ELR (cell line): ENCODE results near the gene CDH22.

Source experiments
- DNase-seq: peaks from one replicate; pipeline ENCODE4 v3.0.0-alpha.2; 2015; ENCODE audit warnings: low read depth

CDH22 gene

DNA sequence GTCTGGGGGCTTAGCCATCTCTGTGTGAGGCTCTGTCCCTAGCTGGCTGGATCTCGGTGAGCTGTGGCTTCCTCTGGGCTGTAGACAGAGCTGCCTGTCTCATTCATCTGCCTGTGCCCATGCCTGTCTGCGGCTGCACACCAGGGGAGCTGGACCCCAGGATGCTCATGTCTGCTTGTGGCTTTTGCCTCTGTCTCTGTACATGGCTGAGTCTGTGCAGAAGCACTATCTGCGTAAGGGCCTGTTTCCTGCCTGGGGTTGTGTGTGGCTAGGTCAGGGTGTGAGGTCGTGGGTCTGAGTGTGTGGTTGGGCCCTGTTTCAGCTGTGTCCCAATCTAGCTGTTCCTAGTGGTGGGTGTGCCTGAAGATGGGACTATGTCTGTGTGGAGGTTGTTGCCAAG lies 68.2 kb downstream of the CDH22 start:
- no peak for DNase-seq

DNA sequence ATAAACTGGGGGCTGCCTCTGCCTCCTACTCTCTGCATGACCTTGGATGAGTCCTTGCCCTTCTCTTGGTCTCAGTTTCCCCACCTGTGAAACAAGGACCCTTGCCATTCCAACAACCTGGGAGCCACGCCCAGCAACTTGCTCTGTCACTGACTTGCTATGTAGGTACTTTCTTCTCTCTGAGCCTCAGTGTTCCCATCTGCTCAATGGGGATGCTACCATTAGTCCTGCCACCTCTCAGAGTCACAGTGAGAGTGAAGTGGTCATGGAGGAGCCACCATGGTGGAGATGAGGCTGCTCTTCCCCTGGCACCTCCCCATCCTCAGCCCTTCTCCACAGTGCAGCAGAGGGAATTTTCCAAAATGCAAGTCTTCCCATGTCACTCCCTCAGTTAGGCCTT lies 70.6 kb downstream of the CDH22 start:
- DNase-seq, result no peak

DNA sequence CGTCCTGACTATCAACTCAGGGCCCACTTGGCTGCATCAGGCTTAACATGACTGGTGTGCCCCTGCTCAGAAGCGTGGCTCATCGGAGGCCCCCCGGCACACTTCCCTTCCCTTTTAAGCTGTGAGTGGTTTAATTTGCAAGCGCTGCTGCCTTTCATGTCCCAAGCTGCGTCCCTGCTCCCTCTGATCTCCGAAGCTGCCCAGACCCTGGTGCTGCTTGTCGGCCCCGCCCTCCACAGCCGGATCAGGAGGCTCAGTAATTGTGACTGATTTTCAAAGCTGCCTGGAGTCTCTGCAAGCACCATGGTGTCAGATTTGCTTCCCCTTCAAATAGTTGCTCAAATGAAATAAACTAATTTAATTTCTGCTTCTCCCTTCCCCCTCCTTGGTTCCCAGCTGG lies 71.1 kb downstream of the CDH22 start:
- DNase-seq, result no peak

DNA sequence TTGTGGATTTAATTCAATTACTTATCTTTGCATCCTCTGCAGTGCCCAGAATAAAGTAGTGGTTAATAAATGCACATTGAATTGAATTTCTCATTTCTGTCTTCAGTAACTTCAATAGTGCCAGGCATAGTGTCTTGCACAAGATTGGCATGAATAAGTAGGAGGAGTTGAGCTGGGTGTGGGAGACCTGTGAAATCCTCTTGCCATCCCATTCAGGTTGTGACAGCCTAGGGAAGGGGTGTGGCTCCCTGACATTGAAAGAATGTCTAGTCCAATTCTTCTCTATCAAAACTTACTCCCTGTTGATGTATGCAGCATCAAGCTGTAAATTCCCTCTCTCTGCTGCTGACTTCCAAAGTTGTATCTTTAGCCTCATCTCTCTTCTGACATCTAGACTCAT lies 73.2 kb downstream of the CDH22 start:
- no peak for DNase-seq

DNA sequence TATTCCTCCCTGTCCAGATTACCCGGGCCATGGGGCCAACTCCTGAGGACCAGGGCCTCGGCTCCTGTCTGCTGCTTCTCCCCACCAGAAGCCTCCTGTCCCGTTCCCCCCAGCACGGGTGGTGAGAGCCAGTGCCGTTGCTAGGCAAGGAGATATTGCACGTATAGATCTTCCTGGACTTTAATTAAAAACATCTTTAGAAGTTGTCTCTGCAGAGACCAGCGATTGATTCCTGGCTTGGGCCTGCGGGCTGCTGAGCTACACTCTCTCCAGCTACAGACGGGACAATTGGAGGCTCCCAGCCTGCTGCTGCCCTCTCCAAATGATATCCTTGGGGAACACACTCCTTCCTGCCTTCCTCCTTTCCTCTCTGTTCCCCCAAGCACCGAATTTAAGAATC lies 74.6 kb downstream of the CDH22 start:
- no peak for DNase-seq

DNA sequence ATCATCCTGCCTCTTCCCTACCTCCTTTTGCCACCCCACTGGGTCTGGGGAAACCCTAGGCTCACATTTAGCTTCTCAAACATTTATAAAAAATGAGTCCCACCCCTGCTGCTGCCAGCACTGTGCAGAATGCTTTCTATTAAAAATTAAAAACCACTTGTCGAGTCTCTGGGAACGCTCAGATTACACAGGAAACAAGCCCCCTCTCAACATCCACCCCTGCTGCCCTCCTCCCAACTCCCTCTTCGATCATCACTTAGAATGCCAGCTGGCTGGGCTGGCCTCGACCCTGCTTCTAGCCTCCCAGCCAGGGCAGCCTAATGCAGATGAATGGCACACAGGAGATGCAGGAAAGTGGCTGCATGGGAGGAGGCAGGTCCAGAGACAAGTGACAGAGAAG lies 75.8 kb downstream of the CDH22 start:
- DNase-seq, result no peak

DNA sequence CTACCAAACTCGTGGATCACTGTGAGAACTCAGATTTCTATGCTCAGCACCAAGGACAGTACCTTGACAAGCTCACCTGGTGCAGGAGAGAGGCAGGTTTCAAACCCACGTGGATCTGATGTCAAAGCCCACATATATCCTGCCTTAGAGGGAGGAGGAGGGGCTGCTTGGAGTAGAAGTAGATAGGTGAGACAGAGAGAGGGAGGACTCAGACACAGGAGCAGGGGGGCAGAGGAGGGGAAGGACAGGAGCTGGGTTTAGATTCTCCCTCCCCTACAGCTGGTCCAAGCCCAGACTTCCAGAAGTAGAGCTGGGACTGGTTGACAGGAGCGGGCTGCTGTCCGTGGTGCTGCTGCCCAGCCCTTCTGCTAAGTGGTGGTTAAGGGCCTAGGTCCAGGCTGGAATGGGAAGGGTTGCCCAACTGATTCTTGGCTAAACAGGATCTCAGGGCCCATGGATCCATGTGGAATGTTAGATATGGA lies 77.5 kb downstream of the CDH22 start:
- DNase-seq, result peak; percentile 36

DNA sequence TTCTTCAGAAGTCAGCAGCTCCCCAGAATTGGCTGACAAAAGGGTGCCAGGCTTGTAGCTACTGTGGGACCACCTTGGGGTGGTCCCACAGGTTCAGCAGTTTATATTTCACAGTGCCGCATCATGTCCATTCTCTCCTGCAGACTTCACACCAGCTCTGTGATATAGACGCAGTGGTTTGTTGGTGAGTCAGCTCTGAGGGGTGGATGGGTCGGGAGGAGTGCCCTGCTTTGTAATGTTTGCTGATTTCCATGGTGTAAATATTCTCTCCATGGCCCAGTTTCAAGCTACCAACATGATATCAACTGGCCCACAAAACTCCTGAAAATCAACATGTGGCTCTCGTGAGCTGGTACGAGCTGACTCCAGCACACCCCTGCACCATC lies 78.2 kb downstream of the CDH22 start:
- DNase-seq, result no peak

DNA sequence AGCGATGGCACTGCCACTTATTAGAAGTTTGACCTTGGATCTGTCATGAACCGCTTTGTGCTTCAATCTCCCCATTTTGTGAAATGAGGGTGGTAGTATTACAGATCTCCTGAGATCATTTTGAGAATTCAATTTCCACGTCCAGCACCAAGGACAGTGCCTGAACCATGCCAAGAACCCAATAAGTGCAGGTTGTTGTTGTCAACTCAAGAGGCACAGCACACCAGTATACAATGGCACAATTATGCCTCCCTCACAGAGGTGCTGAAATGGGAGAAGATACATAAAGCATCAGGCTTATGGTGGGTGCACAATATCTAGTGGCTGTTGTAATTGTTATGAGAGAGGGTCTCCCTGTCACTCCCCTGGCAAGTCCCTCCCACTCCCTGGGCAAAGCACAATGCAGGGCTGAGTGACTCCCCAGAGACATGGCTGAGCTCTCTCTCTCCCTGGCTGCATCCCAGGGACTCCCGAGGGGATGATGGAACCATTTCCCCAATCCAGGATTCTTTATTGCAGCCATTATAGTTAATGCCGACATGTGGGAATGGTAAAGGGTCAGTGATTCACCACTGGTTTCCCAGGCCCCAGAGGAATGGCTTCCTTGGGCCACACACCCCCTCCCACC lies 78.7 kb downstream of the CDH22 start:
- peak; percentile 17 for DNase-seq

DNA sequence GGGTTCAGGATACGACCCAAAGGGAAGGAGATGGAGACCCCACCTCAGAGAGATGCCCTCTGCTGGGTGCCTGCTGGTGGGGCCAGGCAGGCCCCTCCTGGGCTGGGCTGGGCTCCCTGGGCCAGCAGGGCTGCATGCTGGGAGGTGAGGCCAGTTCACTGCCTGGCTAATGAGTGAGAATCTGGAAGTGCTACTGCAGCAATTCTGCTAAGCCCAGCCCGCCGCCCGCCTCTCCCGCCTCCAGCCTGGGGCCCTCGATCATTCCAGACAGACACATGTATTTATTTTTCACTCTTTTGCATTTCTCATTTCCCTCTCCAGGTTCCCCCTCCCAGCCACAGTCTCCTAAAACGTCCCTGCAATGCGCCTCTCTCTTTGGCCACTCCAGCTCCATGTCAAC lies 79.6 kb downstream of the CDH22 start:
- DNase-seq, result no peak

DNA sequence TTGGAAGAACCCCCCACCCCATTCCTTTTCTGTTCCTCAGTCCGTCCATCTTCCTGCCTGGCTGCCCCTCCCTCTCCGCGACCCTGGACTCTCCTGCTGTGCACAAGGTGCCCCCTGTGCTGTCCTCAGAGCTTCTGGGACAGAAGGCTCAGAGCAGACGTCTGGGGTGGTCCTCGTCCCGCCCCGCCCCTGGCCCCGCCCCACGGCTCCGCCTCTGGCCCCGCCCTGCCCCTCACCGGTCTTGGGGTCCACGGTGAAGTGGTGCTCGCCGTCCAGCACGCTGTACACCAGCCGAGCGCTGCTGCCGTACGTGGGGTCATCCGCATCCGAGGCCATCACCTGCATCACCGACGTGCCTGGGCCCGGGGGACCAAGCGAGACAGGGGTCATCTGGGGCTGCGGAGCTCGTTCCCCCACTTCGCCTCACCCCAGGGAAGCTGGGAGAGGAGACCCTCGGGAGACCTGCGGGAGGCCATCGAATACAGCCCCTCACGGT lies 81.0 kb downstream of the CDH22 start:
- no peak for DNase-seq

DNA sequence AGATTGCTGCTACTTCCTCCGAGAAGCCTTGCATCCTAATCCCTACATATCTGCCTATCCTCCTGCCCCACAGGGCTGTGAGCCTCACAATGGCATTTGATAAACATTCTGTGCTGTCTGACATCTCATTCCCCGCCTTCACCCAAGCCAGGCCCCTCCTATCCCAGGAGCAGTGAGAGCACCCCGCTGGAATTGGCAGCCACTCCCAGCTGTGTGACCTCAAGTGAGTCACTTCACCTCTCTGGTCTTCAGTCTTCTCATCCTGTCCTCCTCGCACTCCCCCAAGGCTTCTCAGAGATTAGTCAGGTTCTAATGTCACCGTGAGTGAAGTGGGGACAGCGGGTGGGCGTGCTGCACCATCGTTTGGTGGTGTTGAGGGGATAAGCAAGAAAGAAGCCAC lies 81.7 kb downstream of the CDH22 start:
- peak; percentile 71 for DNase-seq

DNA sequence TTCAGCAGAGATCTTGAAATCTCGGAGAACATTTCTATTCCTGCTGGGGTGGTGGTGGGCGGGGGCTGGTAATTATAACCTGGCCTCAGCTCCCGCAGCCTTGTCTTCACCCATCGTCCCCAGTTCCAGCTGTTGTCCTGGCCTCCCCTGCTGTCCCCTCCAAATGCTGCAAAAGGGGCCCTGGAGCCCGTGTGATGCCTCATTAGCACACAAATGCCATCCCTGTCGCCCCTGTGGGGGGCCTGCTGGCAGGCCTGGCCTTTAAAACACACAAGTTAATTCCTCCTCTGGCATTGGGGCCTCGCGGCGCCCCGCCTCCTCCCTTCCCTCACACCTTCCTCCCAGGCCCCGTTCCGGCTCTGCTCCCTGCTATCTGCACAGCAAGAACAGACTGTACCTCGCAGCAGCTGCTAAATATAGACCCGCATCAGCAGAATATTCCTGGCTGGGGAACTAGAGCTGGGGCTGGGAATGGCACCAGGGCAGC lies 85.7 kb downstream of the CDH22 start:
- DNase-seq, result no peak

DNA sequence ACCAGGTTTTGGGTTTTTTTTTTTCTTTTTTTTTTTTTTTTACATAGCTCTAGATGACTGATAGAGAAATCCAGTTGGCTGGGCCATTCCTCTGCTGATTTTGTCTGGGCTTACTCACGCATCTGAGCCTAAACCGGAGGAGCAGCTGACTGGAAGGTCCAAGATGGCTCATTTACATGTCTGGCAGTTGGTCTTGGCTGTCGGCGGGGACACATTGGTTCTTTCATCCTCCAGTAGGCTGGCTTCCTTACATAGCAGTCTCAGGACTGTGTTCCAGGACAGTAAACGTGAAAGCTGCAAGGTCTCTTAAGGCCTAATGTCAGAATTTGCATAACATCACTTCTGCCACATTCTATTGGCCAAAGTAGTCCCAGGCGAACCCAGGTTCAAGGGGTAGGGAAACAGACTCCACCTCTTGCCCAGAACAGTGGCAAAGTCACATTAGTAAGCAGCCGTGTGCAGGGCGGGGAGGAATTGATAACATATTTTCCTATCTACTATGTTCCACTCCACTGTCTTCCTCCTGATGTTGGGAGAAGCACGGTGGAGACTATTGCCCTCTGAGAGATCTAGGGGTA lies 87.0 kb downstream of the CDH22 start:
- no peak for DNase-seq

DNA sequence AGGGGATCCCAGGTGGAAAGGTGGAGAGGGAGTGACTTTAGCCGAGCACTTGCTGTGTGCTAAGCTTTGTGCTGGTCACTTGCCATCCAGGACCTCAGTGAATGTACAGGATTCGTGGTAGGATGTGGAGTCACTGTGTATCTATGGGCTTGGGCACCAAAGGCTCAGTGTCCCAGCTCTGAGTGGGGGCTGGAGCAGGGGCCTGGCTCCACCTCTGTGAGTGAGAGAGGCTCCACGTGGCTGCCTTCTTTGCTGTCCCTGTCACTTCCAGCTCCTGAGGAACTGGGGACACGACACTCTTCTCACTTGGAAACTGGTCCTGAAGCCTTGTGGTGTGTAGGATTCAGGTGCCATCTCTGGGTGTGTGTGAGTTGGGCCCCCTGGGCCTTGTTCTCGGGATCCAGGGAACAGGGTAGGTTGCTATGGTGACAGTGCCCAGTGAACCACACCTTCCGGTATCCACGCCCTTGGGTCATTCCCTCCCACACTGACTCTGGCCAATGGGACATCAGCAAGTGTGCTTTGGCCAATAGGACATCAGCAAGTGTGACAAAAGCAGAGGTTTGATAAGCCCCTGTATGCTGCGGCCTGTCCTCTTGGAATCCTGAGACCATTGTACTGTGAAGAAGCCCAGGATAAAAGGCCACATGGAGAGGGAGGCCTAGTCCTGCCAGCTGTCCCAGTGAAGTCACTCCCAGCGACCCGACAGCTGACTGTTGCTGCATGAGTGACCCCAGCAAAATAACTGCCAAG lies 87.7 kb downstream of the CDH22 start:
- DNase-seq, result peak; percentile 19

DNA sequence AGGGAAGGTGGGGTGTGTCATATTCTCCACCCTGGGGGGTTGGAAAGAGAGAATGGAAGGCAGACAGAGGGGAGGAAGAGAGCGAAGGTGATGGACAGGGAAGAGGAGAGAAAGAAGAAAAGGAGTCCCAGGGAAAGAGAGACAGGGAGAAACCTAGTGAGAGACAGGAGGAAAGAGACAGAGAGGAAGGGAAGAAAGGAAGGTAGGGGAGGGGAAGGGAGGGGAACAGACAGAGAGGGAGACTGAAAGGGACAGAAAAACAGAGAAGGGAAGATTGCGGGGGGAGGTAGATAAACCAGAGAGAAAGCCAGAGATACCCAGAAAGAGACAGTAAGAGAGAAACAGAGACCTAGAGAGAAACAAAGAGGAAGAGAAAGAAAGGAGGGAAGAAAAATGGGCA lies 88.4 kb downstream of the CDH22 start:
- DNase-seq, result no peak

DNA sequence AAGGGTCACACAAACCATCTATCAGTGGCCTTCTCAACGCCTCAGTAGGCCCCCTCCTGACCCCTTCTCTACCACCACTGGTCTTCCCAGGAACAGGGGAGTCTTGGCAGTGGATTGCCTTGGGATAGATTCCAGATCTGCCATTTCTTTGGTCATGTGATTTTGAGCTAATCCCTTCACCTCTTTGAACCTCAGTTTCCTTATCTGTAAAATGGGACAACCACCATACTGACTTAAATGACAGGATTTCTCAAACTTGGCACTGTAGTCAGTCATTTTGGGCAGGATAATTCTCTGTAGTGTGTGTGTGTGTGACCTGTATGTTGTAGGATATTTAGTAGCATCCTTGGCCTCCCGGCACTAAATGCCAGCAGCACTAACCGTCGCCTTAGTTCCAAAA lies 89.1 kb downstream of the CDH22 start:
- DNase-seq, result no peak

DNA sequence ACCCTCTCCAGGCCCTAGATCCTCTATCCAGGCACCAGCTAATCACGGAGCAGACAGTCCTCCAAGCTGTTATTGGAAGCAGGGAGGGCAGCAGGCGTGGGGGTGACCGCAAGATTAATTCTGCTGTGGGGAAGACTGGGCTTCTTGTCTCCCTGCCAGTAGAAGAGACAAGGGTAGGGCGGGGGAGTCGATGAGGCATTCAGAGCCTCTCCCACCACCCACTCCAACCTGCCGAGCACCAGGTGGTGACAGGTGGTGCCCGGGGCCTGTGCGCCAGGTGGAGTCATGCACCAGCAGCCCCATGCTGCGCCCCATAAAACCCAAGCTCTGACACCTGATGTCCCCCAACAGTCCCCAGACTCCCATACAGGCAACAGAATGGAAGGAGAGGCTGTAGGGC lies 89.6 kb downstream of the CDH22 start:
- DNase-seq, result no peak

DNA sequence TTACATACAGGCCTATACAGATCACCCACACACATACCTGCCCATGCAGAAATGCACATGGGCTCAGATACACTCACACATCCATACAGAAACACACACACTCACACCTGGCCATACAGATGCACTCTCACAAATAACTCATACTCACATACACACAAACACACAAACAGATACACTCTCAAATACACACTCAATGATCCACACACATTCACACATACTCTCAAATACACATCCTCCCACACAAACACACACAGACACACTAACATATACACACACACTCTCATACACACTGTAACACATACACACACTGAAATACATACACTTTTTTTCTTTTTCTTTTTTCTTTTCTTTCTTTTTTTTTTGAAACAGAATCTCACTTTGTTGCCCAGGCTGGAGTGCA lies 90.7 kb downstream of the CDH22 start:
- DNase-seq, result no peak

DNA sequence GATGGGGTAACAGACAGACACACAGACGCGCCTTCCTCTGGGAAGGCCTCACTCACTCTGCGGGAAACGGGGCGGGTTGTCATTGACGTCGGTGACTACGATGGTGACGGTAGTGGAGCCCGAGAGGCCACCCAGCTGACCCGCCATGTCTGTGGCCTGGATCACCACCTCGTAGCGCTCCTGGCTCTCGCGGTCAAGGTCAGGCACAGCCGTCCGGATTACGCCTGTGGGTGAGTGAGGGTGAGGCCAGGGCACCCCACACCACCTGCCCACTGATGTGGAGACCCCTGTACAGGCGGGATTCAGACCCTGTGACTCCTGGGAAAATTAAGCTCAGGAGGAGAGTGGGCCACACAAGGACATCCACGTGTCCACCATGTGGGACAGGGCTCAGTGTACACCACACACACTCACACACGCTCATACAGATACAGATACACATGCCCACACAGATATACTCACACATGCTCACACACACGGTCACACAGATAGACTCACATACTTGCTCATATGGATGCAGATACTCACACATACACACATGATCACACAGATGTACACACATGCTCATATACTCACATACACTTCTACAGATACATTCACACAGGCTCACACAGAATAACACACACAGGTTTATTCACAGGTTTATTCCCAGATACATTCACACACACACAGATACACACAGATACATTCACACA lies 91.4 kb downstream of the CDH22 start:
- DNase-seq, result no peak

DNA sequence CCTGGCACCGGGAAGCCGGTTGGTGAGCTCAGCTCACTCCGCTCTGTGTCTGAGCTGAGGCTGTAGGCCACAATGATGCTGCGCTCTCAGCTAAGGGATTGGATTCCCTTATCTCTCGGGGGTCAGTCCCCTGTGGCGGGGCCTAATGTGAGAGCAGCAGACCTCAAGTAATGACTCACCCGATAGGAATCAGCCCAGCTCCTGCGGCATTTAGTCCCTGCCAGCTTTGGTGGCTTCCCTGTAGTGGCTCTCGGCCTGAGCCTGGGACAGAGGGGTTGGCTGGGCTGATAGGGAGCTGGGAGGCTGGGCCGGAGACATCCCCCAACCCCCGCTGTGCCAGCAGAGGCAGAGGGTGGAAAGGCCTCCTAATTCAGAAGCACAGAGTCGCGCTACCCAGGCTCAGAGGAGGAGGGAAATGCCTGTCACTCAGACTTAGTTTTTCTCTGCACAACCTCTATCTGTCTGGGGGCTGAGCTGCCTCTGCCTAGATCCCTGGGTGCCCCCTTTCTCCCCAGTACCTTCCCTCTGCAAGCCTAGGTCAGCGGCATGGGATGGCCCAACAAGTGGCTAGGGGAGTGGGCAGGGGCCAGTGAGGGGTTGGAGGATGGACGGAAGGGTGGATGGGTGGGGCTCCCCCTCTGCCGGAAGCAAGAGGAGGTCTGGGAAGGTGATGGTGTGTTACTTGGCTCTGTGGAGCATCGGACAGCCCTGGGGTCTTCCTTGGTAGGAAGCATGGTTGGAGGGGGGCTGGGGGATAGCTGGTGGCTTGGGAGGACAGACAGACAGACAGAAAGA lies 92.2 kb downstream of the CDH22 start:
- DNase-seq, result peak; percentile 76
